Neutrophil (primary cell): ENCODE measurements around the gene PNPT1.
"Not testable (repeated sequence)": the region's sequence is repeated elsewhere in the genome, so short reads cannot be mapped to it uniquely, and the experiment has no call there.

Experiments
- H3K27ac ChIP-seq: fragments of 200-600 bp; sonication (generic); 2 replicates; pipeline ENCODE4 v1.5.1; 2016; ENCODE audit warnings: mild to moderate bottlenecking, moderate library complexity
- H3K27me3 ChIP-seq: fragments of 200-600 bp; sonication (generic); 2 replicates; pipeline ENCODE4 v1.6.0; 2016; ENCODE audit warnings: mild to moderate bottlenecking
- H3K36me3 ChIP-seq: fragments of 200-600 bp; sonication (generic); 2 replicates; pipeline ENCODE4 v1.5.1; 2017
- H3K4me1 ChIP-seq, 2 experiments: fragments of 200-600 bp in 1 of 2; sonication (generic) in 1 of 2; 1 replicate in 1 of 2; 2 replicates in 1 of 2; pipeline versions ENCODE4 v1.5.1 to v1.6.1; 2013 to 2016; ENCODE audit warnings: low read depth in 1 of 2, low read length in 1 of 2, mild to moderate bottlenecking in 1 of 2, moderate library complexity in 1 of 2; ENCODE audit not compliant: control insufficient read depth in 1 of 2, insufficient read depth in 1 of 2
- H3K4me3 ChIP-seq, 2 experiments: fragments of 200-600 bp in 1 of 2; sonication (generic) in 1 of 2; 1 replicate in 1 of 2; 2 replicates in 1 of 2; pipeline ENCODE4 v1.5.1; 2013 to 2016; ENCODE audit warnings: low read depth in 1 of 2, low read length in 1 of 2, mild to moderate bottlenecking in 1 of 2, moderate library complexity in 1 of 2
- H3K9me3 ChIP-seq: fragments of 200-600 bp; sonication (generic); 2 replicates; pipeline ENCODE4 v1.5.1; 2016
- TF ChIP-seq, protein P1 (sequence below): fragments of 200-600 bp; sonication (generic); IDR thresholded peaks from 2 replicates; pipeline ENCODE4 v1.5.1; 2016; ENCODE audit warnings: antibody characterized with exemption

PNPT1 gene

DNA sequence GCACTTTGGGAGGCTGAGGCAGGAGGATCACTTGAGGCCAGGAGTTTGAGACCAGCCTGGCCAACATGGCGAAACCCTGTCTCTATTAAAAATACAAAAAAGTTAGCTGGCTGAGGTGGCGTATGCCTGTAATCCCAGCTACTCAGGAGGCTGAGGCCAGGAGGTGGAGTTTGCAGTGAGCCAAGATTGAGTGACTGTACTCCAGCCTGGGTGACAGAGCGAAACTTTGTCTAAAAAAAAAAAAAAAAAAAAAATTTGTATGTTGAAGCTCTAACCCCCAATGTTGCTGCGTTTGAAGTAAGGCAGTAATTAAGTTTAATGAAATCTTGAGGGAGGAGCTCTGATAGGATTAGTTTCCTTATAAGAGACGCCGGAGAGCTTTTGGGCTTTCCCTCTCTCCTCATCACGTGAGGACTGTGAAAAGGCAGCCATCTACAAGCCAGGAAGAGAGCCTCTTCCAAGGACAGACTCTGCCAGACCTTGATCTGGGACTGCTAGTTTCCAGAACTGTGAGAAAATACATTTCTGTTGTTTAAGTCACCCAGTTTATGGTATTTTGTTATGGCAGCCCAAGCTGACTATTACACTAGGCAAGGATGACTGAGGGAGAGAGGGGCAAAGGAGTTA lies 11.5 kb upstream of the PNPT1 start:
- H3K4me3 ChIP-seq = no peak overlapping the region

GRCh38 chr2:55703350-55703749 lies 9.7 kb upstream of the PNPT1 start:
- TF ChIP-seq, protein P1, sequence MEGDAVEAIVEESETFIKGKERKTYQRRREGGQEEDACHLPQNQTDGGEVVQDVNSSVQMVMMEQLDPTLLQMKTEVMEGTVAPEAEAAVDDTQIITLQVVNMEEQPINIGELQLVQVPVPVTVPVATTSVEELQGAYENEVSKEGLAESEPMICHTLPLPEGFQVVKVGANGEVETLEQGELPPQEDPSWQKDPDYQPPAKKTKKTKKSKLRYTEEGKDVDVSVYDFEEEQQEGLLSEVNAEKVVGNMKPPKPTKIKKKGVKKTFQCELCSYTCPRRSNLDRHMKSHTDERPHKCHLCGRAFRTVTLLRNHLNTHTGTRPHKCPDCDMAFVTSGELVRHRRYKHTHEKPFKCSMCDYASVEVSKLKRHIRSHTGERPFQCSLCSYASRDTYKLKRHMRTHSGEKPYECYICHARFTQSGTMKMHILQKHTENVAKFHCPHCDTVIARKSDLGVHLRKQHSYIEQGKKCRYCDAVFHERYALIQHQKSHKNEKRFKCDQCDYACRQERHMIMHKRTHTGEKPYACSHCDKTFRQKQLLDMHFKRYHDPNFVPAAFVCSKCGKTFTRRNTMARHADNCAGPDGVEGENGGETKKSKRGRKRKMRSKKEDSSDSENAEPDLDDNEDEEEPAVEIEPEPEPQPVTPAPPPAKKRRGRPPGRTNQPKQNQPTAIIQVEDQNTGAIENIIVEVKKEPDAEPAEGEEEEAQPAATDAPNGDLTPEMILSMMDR = no peak
- H3K27ac ChIP-seq = no peak overlapping the region
- no peaks in the 10 kb centered on the region for H3K4me1 ChIP-seq
- no peak overlapping the region for H3K4me3 ChIP-seq
- no peaks in the 10 kb centered on the region for H3K9me3 ChIP-seq
- H3K27me3 ChIP-seq = peaks cover 8% of the 10 kb centered on the region
- H3K36me3 ChIP-seq = no peaks in the 10 kb centered on the region

More for the DNA sequence above, 11.5 kb upstream of the PNPT1 start:
- H3K27ac ChIP-seq = no peak overlapping the region
- no peaks in the 10 kb centered on the region for H3K9me3 ChIP-seq
- TF ChIP-seq, protein P1 = no peak
- peaks cover 8% of the 10 kb centered on the region for H3K27me3 ChIP-seq
- no peaks in the 10 kb centered on the region for H3K36me3 ChIP-seq
- no peaks in the 10 kb centered on the region for H3K4me1 ChIP-seq

GRCh38 chr2:55692740-55693139 lies 904 bp downstream of the PNPT1 start:
- not testable (repeated sequence) for H3K9me3 ChIP-seq, H3K27ac ChIP-seq, H3K27me3 ChIP-seq, H3K36me3 ChIP-seq
- Histone ChIP-seq H3K4me3 (peak overlapping the region; percentile 74 to 90), H3K4me1 (peaks cover 8 to 12% of the 10 kb centered on the region in 2 experiments)

DNA sequence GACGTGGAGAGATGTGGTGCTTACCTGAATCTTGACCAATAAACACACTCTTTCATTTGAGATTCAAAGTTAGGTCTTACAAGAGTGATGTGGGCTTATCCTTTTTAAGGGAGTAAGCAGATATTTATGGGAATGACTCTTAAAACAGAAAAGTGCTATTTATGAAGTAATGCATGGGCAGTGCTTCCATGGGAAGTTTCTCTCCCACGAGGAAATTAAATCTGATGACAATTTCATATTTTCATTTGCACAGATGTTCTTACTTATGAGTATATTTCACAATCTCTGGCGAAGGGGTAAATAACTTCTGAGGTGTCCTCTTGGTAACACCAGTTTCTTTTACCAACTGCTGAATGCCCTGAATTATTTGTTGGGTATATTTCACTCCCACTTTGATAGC lies 21.0 kb downstream of the PNPT1 start:
- H3K36me3 ChIP-seq = no peaks in the 10 kb centered on the region

GRCh38 chr2:55668956-55669355 lies 24.7 kb downstream of the PNPT1 start:
- no peak overlapping the region for H3K4me3 ChIP-seq
- H3K27me3 ChIP-seq = no peaks in the 10 kb centered on the region
- no peaks in the 10 kb centered on the region for H3K4me1 ChIP-seq
- no peaks in the 10 kb centered on the region for H3K36me3 ChIP-seq
- TF ChIP-seq, protein P1 = no peak
- no peak overlapping the region for H3K27ac ChIP-seq
- H3K9me3 ChIP-seq = no peaks in the 10 kb centered on the region

More for the DNA sequence above, 21.0 kb downstream of the PNPT1 start:
- no peaks in the 10 kb centered on the region for H3K9me3 ChIP-seq
- no peak overlapping the region for H3K4me3 ChIP-seq
- TF ChIP-seq, protein P1 = no peak
- H3K27ac ChIP-seq = no peak overlapping the region
- no peaks in the 10 kb centered on the region for H3K27me3 ChIP-seq
- no peaks in the 10 kb centered on the region for H3K4me1 ChIP-seq

DNA sequence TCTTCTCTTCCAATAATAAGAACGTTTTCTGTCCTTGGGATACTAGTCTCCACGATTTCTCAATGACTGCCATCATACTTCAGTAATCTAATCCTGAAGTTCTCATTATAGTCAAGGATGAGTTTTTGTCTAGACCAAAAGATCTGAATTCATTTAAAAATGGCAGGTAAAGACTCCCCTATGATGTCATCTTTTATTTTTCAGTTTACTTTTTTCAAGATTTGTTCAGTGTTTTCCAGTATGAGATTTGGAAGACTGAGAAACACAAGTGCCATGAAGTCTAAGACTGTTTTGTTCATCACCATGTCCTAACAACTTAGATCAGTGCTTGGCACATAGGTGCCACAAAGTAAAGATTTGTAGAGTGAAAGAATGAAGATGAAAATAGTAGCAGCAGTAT lies 40.4 kb downstream of the PNPT1 start:
- no peak overlapping the region for H3K27ac ChIP-seq
- TF ChIP-seq, protein P1 = no peak
- H3K36me3 ChIP-seq = no peaks in the 10 kb centered on the region
- no peaks in the 10 kb centered on the region for H3K9me3 ChIP-seq
- H3K27me3 ChIP-seq = no peaks in the 10 kb centered on the region
- H3K4me1 ChIP-seq = no peaks in the 10 kb centered on the region
- no peak overlapping the region for H3K4me3 ChIP-seq
